HepG2 (cell line): Measurements from ENCODE around the gene CD276. TPM values are rescaled to one million over a fixed set of nuclear protein-coding genes. Genes with fewer than 3 reads are reported as not detected.

ENCODE experiments used
- DPF2 ChIP-seq: sonication (generic); formaldehyde crosslinking; IDR thresholded peaks from 2 replicates; pipeline ENCODE4 v1.4.0; 2020; ENCODE audit warnings: mild to moderate bottlenecking, low read depth, missing genetic modification reagents, borderline replicate concordance
- HDAC1 ChIP-seq: sonication (generic); formaldehyde crosslinking; IDR thresholded peaks from 2 replicates; pipeline ENCODE4 v1.5.1; 2020; ENCODE audit warnings: mild to moderate bottlenecking, missing genetic modification reagents
- HNF4A ChIP-seq: sonication (generic); formaldehyde crosslinking; IDR thresholded peaks from 2 replicates; pipeline ENCODE4 v1.4.0; 2020; ENCODE audit warnings: missing genetic modification reagents
- HOXA3 ChIP-seq: sonication (generic); formaldehyde crosslinking; IDR thresholded peaks from 2 replicates; pipeline ENCODE4 v1.5.0; 2020; ENCODE audit warnings: missing genetic modification reagents
- ONECUT2 ChIP-seq: sonication (generic); formaldehyde crosslinking; IDR thresholded peaks from 2 replicates; pipeline ENCODE4 v1.4.0; 2020; ENCODE audit warnings: missing genetic modification reagents
- PITX1 ChIP-seq: sonication (generic); formaldehyde crosslinking; IDR thresholded peaks from 2 replicates; pipeline ENCODE4 v1.5.1; 2020; ENCODE audit warnings: mild to moderate bottlenecking, missing genetic modification reagents
- PTBP1 ChIP-seq: fragments of 200-400 bp; formaldehyde crosslinking; IDR thresholded peaks from 2 replicates; pipeline ENCODE4 v1.6.1; 2018; ENCODE audit warnings: low read length, low read depth; ENCODE audit not compliant: poor library complexity, severe bottlenecking
- RARA ChIP-seq: IDR thresholded peaks from 2 replicates; pipeline ENCODE4 v1.6.1; 2016; ENCODE audit warnings: missing genetic modification reagents, missing compliant biosample characterization
- SKIL ChIP-seq: sonication (generic); formaldehyde crosslinking; IDR thresholded peaks from 2 replicates; pipeline ENCODE4 v1.8.0; 2022; ENCODE audit warnings: missing genetic modification reagents, mild to moderate bottlenecking, moderate library complexity, borderline replicate concordance
- USF2 ChIP-seq, 2 experiments: sonication (generic) in 1 of 2; formaldehyde crosslinking in 1 of 2; IDR thresholded peaks; 2 replicates each; pipeline versions ENCODE4 v1.5.1 to v1.6.1; 2011 to 2020; ENCODE audit warnings: borderline replicate concordance in 1 of 2, low read depth in 1 of 2, low read length in 1 of 2, mild to moderate bottlenecking in 1 of 2, missing genetic modification reagents in 1 of 2, moderate library complexity in 1 of 2
- ZBTB7B ChIP-seq: sonication (generic); formaldehyde crosslinking; IDR thresholded peaks from 2 replicates; pipeline ENCODE4 v1.4.0; 2020; ENCODE audit warnings: missing genetic modification reagents
- ZEB1 ChIP-seq: IDR thresholded peaks from 2 replicates; pipeline ENCODE4 v1.6.1; 2012; ENCODE audit warnings: mild to moderate bottlenecking, low read depth, inconsistent platforms; ENCODE audit not compliant: insufficient replicate concordance
- ZNF639 ChIP-seq: conservative IDR thresholded peaks from 2 replicates; pipeline ENCODE4 v1.6.1; 2018; ENCODE audit warnings: missing genetic modification reagents
- ZNF687 ChIP-seq: sonication (generic); formaldehyde crosslinking; IDR thresholded peaks from 2 replicates; pipeline ENCODE4 v1.5.1; 2020; ENCODE audit warnings: mild to moderate bottlenecking, missing genetic modification reagents, moderate library complexity
- polyA plus RNA-seq, 8 experiments: library from polyadenylated mRNA; depleted of rRNA in 3 of 8; stranded (reverse) in 7 of 8; unstranded in 1 of 8; fragments of >200 nt; fragmentation: Illumina TruSeq in 4 of 8; extraction: Trizol in 4 of 8; gene quantifications; 2 replicates each; pipeline versions ENCODE4 v1.2.1 to v1.2.3, GENCODE V29; 2011 to 2016; ENCODE audit warnings: low read depth in 4 of 8, missing spikeins in 1 of 8, mixed read lengths in 1 of 8; ENCODE audit not compliant: insufficient read depth in 1 of 8
- total RNA-seq, 5 experiments: library from RNA; depleted of rRNA; stranded (reverse); fragments of >200 nt; fragmentation: Illumina TruSeq; extraction: Trizol; gene quantifications; 2 replicates each; pipeline ENCODE4 v1.2.3, GENCODE V29; 2016; ENCODE audit warnings: low read depth in 1 of 5
- TF ChIP-seq, protein P1 (sequence below): sonication (generic); formaldehyde crosslinking; IDR thresholded peaks from 2 replicates; pipeline ENCODE4 v1.4.0; 2020; ENCODE audit warnings: mild to moderate bottlenecking, low read depth, missing genetic modification reagents

CD276 gene
- total and polyA plus RNA-seq, 2 of the 13 experiments (the other 11 are each of a cell fraction or from before 2014, with no cell fraction given), result 24.6 to 55.2 TPM

DNA sequence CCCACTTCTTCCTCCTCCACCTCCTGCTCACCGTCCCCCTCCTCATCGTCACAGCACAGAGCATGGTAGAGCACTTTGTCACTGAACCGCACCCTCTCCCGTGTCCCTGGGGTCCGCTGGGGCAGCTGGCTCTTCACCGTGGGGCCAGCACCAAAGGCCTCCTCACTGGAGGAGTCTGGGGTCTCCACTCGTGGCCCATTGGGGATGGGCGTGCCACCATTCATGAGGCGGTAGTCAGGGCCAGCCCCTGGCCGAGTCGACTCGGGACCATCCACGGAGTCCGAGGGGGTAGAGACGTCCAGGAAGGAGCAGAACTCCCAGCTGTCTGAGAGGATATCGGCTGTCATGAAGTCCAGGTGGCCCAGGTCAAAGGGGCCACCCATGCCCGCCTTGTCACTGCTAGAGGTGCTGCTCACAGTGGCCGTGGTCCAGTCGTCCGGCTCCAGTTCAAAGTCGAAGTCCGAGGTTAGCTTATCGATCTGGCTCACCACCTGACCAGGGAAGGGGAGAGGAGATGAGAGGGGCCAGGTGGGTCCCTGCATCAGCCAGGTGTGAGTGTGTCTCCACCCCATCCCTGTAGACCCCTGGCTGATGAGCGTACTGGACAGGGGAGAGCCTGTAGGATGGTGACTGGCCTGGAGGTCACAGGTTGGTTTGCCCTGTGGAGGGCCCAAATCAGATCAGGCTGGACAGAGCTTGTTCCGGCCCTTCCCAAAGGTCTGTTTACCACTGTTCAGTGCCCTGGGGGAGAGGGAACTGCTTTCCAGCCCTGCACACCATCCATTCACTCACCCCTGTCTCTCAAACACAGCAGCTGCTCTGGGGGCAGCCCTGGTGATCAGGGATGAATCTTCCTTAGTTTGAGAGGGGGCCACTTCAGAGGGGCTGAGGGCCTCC, 56.2 kb downstream of the CD276 start (continued):
- TF ChIP-seq ZNF639, result no peak
- TF ChIP-seq ZEB1, result peak; percentile 78
- TF ChIP-seq ONECUT2 (CRISPR knock-in tag), result peak; percentile 88
- peak; percentile 40; the same call in 1 of the 2 replicates for TF ChIP-seq RARA (CRISPR knock-in tag)
- 0 out of 2 replicates have a peak, but pooled peaks have one; percentile 14 for TF ChIP-seq SKIL
- TF ChIP-seq HDAC1 (CRISPR knock-in tag), result peak; percentile 38; the same call in 1 of the 2 replicates
- TF ChIP-seq, protein P1, sequence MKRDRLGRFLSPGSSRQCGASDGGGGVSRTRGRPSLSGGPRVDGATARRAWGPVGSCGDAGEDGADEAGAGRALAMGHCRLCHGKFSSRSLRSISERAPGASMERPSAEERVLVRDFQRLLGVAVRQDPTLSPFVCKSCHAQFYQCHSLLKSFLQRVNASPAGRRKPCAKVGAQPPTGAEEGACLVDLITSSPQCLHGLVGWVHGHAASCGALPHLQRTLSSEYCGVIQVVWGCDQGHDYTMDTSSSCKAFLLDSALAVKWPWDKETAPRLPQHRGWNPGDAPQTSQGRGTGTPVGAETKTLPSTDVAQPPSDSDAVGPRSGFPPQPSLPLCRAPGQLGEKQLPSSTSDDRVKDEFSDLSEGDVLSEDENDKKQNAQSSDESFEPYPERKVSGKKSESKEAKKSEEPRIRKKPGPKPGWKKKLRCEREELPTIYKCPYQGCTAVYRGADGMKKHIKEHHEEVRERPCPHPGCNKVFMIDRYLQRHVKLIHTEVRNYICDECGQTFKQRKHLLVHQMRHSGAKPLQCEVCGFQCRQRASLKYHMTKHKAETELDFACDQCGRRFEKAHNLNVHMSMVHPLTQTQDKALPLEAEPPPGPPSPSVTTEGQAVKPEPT (CRISPR knock-in tag), result no peak
- TF ChIP-seq USF2 (IDR thresholded peaks at IDR 0.05; ENCODE audit: low read depth, low read length), result no peak
- TF ChIP-seq USF2 (CRISPR knock-in tag; IDR thresholded peaks at IDR 0.05; ENCODE audit: borderline replicate concordance), result peak; percentile 50; the same call in 1 of the 2 replicates
- 0 out of 2 replicates have a peak, but pooled peaks have one; percentile 42 for TF ChIP-seq DPF2 (CRISPR knock-in tag)
- TF ChIP-seq ZNF687, result peak; percentile 45; the same call in 1 of the 2 replicates
- TF ChIP-seq HNF4A (CRISPR knock-in tag), result peak; percentile 85
- TF ChIP-seq PTBP1, result no peak
- 0 out of 2 replicates have a peak, but pooled peaks have one; percentile 26 for TF ChIP-seq ZBTB7B (CRISPR knock-in tag)
- TF ChIP-seq PITX1 (CRISPR knock-in tag), result peak; percentile 13; the same call in 1 of the 2 replicates
- TF ChIP-seq HOXA3 (CRISPR knock-in tag), result 0 out of 2 replicates have a peak, but pooled peaks have one; percentile 33
